ENCODE data around the gene PFN1. TPM values are rescaled to one million over a fixed set of nuclear protein-coding genes. Genes with fewer than 3 reads are reported as not detected.

PFN1 gene
- total RNA-seq, 2 donors from 2014 or later = 806 to 1,230 TPM

DNA sequence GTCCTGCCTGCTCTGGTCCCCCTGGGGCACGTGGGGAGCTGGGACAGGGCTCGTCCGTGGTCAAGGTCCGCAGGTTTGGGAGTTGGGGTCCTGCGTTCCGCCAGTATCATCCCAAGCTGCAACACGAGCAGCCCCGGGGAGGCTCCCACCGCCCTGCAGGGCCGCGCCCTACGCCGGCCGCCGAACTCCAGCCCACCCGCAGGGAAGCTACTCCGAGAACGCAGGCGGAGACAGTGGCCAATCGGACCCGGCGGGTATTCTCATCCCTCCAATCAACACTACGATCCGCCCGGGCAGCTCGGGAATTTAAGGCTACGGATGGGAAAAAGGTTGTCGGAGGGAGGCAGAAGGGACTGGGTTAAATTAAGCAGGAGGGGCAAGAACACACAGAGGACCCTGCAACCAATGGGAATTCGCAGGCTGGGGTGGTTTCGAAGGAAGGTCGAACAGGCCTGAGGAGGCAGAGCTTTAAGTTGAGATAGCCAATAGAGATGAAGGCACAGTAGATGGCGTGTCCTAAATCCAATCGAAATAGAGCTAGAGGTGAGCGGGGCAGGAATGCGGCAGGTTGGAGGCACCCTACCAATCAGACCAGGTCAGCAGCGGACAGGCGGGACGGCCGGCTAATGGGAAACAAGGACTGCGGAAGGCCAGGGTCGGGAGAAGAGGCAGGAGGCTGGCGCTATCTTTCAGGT lies 18.7 kb upstream of the PFN1 start:
- Histone ChIP-seq H3K9me3 (no peaks in the 10 kb centered on the region), H3K4me3 (peak overlapping the region; percentile 89), H3K27me3 (replicated peaks; ENCODE audit: insufficient read depth) (no peaks in the 10 kb centered on the region), H3K4me1 (ENCODE audit: control insufficient read depth in 1 of 2, low read depth in 2 of 2) (peaks cover 13 to 33% of the 10 kb centered on the region in 2 donors), H3K27ac (peak overlapping the region; percentile 94 to 95), H3K36me3 (peaks cover 12% of the 10 kb centered on the region)
- DNase-seq (ENCODE audit: low spot score) (peak; percentile 96), ATAC-seq (ENCODE audit: insufficient number of reproducible peaks, low FRiP score, low read depth) (peak; percentile 93)
- TF ChIP-seq, protein P1, sequence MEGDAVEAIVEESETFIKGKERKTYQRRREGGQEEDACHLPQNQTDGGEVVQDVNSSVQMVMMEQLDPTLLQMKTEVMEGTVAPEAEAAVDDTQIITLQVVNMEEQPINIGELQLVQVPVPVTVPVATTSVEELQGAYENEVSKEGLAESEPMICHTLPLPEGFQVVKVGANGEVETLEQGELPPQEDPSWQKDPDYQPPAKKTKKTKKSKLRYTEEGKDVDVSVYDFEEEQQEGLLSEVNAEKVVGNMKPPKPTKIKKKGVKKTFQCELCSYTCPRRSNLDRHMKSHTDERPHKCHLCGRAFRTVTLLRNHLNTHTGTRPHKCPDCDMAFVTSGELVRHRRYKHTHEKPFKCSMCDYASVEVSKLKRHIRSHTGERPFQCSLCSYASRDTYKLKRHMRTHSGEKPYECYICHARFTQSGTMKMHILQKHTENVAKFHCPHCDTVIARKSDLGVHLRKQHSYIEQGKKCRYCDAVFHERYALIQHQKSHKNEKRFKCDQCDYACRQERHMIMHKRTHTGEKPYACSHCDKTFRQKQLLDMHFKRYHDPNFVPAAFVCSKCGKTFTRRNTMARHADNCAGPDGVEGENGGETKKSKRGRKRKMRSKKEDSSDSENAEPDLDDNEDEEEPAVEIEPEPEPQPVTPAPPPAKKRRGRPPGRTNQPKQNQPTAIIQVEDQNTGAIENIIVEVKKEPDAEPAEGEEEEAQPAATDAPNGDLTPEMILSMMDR (IDR thresholded peaks at IDR 0.05) = no peak

DNA sequence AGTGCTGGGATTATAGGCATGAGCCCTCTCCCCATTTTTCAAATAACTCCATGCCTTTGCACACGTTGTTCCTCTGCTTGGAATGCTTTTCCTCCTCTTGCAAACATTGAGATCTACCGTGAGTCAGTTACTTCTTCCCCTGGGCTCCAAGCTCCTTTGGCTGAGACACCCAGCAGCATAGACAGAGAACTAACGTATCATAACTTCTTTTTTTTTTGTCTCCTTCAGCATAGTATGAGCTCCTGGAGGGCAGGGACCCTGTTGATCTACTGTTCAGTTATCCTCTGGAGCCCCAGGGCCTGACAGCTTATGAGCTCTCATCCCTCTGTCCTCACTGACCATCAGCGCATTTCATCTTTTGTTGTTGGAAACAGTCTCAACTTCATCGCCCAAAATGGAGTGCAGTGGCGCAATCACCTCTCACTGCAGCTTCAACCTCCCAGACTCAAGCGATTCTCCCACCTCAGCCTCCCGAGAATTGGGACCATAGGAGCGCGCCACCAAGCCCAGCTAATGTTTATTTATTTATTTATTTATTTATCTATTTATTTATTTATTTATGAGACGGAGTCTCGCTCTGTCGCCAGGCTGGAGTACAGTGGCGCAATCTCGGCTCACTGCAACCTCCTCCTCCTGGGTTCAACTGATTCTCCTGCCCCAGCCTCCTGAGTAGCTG lies 17.1 kb upstream of the PFN1 start:
- H3K27ac ChIP-seq = no peak overlapping the region

GRCh38 chr17:4960279-4960922 lies 12.1 kb upstream of the PFN1 start:
- TF ChIP-seq, protein P1 (IDR thresholded peaks at IDR 0.05) = no peak
- no peaks in the 10 kb centered on the region for H3K27me3 ChIP-seq (replicated peaks; ENCODE audit: insufficient read depth)
- H3K27ac ChIP-seq = no peak overlapping the region
- peaks cover 23% of the 10 kb centered on the region for H3K36me3 ChIP-seq
- no peak for ATAC-seq (ENCODE audit: insufficient number of reproducible peaks, low FRiP score, low read depth)
- H3K4me3 ChIP-seq = no peak overlapping the region
- H3K4me1 ChIP-seq (ENCODE audit: control insufficient read depth in 1 of 2, low read depth in 2 of 2) = no peaks in the 10 kb centered on the region
- DNase-seq (ENCODE audit: low spot score) = no peak
- no peaks in the 10 kb centered on the region for H3K9me3 ChIP-seq

More for the DNA sequence above, 17.1 kb upstream of the PFN1 start:
- Histone ChIP-seq H3K4me3 (peak overlapping the region; percentile 89), H3K27me3 (replicated peaks; ENCODE audit: insufficient read depth) (no peaks in the 10 kb centered on the region), H3K9me3 (no peaks in the 10 kb centered on the region), H3K4me1 (ENCODE audit: control insufficient read depth in 1 of 2, low read depth in 2 of 2) (peaks cover 13 to 33% of the 10 kb centered on the region in 2 donors), H3K36me3 (peaks cover 17% of the 10 kb centered on the region)
- ATAC-seq (ENCODE audit: insufficient number of reproducible peaks, low FRiP score, low read depth) (no peak), DNase-seq (ENCODE audit: low spot score) (no peak)
- TF ChIP-seq, protein P1 (IDR thresholded peaks at IDR 0.05) = no peak

DNA sequence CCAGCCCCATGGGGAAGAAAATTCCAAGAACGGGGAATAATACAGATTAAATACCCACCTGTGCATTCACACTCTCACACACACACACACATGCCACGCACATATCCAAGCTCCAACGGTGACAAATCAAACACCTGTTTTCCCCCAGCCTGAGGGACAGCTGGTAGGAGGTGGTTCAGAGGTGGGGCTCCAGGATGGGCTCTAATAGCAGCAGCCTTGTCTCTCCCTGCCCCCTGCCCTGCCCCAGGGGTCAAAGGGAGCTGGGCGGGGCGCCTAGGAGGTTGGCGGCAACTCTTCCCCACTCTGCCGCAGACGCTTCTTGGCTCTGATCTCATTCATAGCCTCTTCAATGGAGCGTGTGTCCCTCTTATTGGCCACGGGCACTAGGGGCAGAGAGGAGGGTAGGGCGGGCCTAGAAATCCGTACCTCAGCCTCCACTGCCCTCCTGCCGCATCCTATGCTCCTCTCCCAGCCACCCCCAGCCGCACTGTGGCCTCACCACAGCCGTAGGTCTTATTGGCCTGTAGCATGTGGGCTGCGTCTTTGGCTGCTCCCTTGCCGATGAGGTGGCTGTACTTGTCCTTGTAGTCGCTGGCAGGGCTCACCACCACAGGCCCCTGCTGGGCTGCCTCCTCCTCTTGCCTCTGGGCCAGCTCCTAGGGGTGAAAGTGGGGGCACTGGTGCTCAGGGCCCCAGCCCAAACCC lies 11.1 kb upstream of the PFN1 start:
- no peak overlapping the region for H3K4me3 ChIP-seq
- DNase-seq (ENCODE audit: low spot score) (no peak), ATAC-seq (ENCODE audit: insufficient number of reproducible peaks, low FRiP score, low read depth) (no peak)
- H3K9me3 ChIP-seq = no peaks in the 10 kb centered on the region
- H3K36me3 ChIP-seq = peaks cover 23% of the 10 kb centered on the region
- no peaks in the 10 kb centered on the region for H3K27me3 ChIP-seq (replicated peaks; ENCODE audit: insufficient read depth)
- H3K27ac ChIP-seq = no peak overlapping the region
- H3K4me1 ChIP-seq (ENCODE audit: control insufficient read depth in 1 of 2, low read depth in 2 of 2) = no peaks in the 10 kb centered on the region
- TF ChIP-seq, protein P1 (IDR thresholded peaks at IDR 0.05) = no peak

GRCh38 chr17:4958102-4958501 lies 9.8 kb upstream of the PFN1 start:
- H3K36me3 ChIP-seq = peaks cover 23% of the 10 kb centered on the region
- H3K27me3 ChIP-seq (replicated peaks; ENCODE audit: insufficient read depth) = no peaks in the 10 kb centered on the region
- no peak overlapping the region for H3K27ac ChIP-seq
- H3K4me1 ChIP-seq (ENCODE audit: control insufficient read depth in 1 of 2, low read depth in 2 of 2) = peaks cover 6 to 7% of the 10 kb centered on the region in 2 donors
- no peak for ATAC-seq (ENCODE audit: insufficient number of reproducible peaks, low FRiP score, low read depth)
- H3K4me3 ChIP-seq = no peak overlapping the region
- DNase-seq (ENCODE audit: low spot score) = no peak
- no peaks in the 10 kb centered on the region for H3K9me3 ChIP-seq
- TF ChIP-seq, protein P1 (IDR thresholded peaks at IDR 0.05) = no peak

Measured in thoracic aorta (tissue), 2 donors.